GM19240 (cell line): Measurements from ENCODE around the gene ETV6.
"Not testable (repeated sequence)": the region's sequence is repeated elsewhere in the genome, so short reads cannot be mapped to it uniquely, and the experiment has no call there.

Source experiments
- DNase-seq: peaks from one replicate; pipeline ENCODE4 v3.0.0; 2011; ENCODE audit warnings: low spot score; ENCODE audit not compliant: insufficient read length

The ETV6 gene

GRCh38 chr12:11649413-11650285 is at the start of gene ETV6:
ETV6 (plus strand) TSS chr12:11649674; CDS start chr12:11650128, 454 bp downstream.
- peak; percentile 76 for DNase-seq

GRCh38 chr12:11600199-11600598 is 49.3 kb upstream of the ETV6 start:
- no peak for DNase-seq

GRCh38 chr12:11601647-11602046 is 47.8 kb upstream of the ETV6 start:
- no peak for DNase-seq

GRCh38 chr12:11607313-11608081 is 42.0 kb upstream of the ETV6 start:
- DNase-seq = no peak

GRCh38 chr12:11609045-11609444 is 40.4 kb upstream of the ETV6 start:
- DNase-seq = no peak

- no peak for DNase-seq
Observed at GRCh38 chr12:11615481-11615880, 34.0 kb upstream of the ETV6 start.

GRCh38 chr12:11618046-11618445 is 31.4 kb upstream of the ETV6 start:
- DNase-seq = no peak

- DNase-seq = no peak
Observed at GRCh38 chr12:11621797-11622423, 27.6 kb upstream of the ETV6 start.

- DNase-seq = no peak
Observed at GRCh38 chr12:11622876-11623281, 26.6 kb upstream of the ETV6 start.

GRCh38 chr12:11623382-11623781 is 26.1 kb upstream of the ETV6 start:
- no peak for DNase-seq

GRCh38 chr12:11624116-11624515 is 25.4 kb upstream of the ETV6 start:
- DNase-seq = no peak

GRCh38 chr12:11627709-11628108 is 21.8 kb upstream of the ETV6 start:
- DNase-seq = not testable (repeated sequence)

GRCh38 chr12:11628353-11628752 is 21.1 kb upstream of the ETV6 start:
- no peak for DNase-seq

- no peak for DNase-seq
Observed at GRCh38 chr12:11630046-11630706, 19.3 kb upstream of the ETV6 start.

GRCh38 chr12:11631288-11631687 is 18.2 kb upstream of the ETV6 start:
- no peak for DNase-seq

- not testable (repeated sequence) for DNase-seq
Observed at GRCh38 chr12:11631881-11632280, 17.6 kb upstream of the ETV6 start.

GRCh38 chr12:11633968-11634367 is 15.5 kb upstream of the ETV6 start:
- no peak for DNase-seq

- DNase-seq = no peak
Observed at GRCh38 chr12:11635341-11635740, 14.1 kb upstream of the ETV6 start.

GRCh38 chr12:11638315-11638916 is 11.1 kb upstream of the ETV6 start:
- DNase-seq = no peak

GRCh38 chr12:11639454-11639853 is 10.0 kb upstream of the ETV6 start:
- no peak for DNase-seq

- DNase-seq = no peak
Observed at GRCh38 chr12:11641522-11641921, 8.0 kb upstream of the ETV6 start.
